HG03045 (cell line): Measurements from ENCODE around the gene RAB33A.
A peak's percentile ranks its signal among the peaks of the same experiment; 100 is the strongest.

Source experiments
- ATAC-seq: cut with Tn5 transposase; IDR thresholded peaks from one replicate; pipeline ENCODE4 v1.9.1; 2021; ENCODE audit warnings: mild to moderate bottlenecking, moderate library complexity; ENCODE audit not compliant: unreplicated experiment

RAB33A gene

GRCh38 chrX:130172127-130172845 is 524 bp downstream of the RAB33A start:
- no peak for ATAC-seq

- ATAC-seq, result no peak
These were observed 1.6 kb downstream of the RAB33A start for GRCh38 chrX:130173190-130173895.

- no peak for ATAC-seq
These were observed 2.4 kb downstream of the RAB33A start for GRCh38 chrX:130174045-130174704.

- ATAC-seq, result no peak
These were observed 3.2 kb downstream of the RAB33A start for GRCh38 chrX:130174937-130175336.

GRCh38 chrX:130176354-130176776 is 4.6 kb downstream of the RAB33A start:
- ATAC-seq, result peak; percentile 76

GRCh38 chrX:130176942-130177341 is 5.2 kb downstream of the RAB33A start:
- no peak for ATAC-seq

GRCh38 chrX:130179170-130179569 is 7.4 kb downstream of the RAB33A start:
- ATAC-seq, result no peak

GRCh38 chrX:130179579-130180215 is 7.9 kb downstream of the RAB33A start:
- ATAC-seq, result no peak

- ATAC-seq, result no peak
These were observed 12.4 kb downstream of the RAB33A start for GRCh38 chrX:130184168-130184567.

- no peak for ATAC-seq
These were observed 13.1 kb downstream of the RAB33A start for GRCh38 chrX:130184857-130185256.

GRCh38 chrX:130186651-130187050 is 14.9 kb downstream of the RAB33A start:
- no peak for ATAC-seq

GRCh38 chrX:130190801-130191200 is 19.0 kb downstream of the RAB33A start:
- no peak for ATAC-seq

- no peak for ATAC-seq
These were observed 24.7 kb downstream of the RAB33A start for GRCh38 chrX:130196466-130196865.

- ATAC-seq, result no peak
These were observed 25.7 kb downstream of the RAB33A start for GRCh38 chrX:130197464-130197863.

- ATAC-seq, result no peak
These were observed 32.9 kb downstream of the RAB33A start for GRCh38 chrX:130204647-130205046.

- no peak for ATAC-seq
These were observed 39.8 kb downstream of the RAB33A start for GRCh38 chrX:130211415-130212186.

- no peak for ATAC-seq
These were observed 40.6 kb downstream of the RAB33A start for GRCh38 chrX:130212371-130212770.

GRCh38 chrX:130213376-130213775 is 41.6 kb downstream of the RAB33A start:
- ATAC-seq, result no peak

- ATAC-seq, result no peak
These were observed 44.6 kb downstream of the RAB33A start for GRCh38 chrX:130216320-130216719.

GRCh38 chrX:130224810-130225209 is 53.0 kb downstream of the RAB33A start:
- ATAC-seq, result no peak

GRCh38 chrX:130228871-130229270 is 57.1 kb downstream of the RAB33A start:
- ATAC-seq, result no peak
